H1 (cell line): ENCODE measurements around the gene TMTC2. TPM values are rescaled to one million over a fixed set of nuclear protein-coding genes. Genes with fewer than 3 reads are reported as not detected.

ENCODE experiments used
- BCL11A ChIP-seq, 2 experiments: IDR thresholded peaks; one replicate each; pipeline ENCODE4 v1.6.1; 2011; ENCODE audit warnings: low read depth in 2 of 2, low read length in 2 of 2, mild to moderate bottlenecking in 2 of 2
- CBX8 ChIP-seq: fragments of 300-800, 300-1000 bp; sonication (generic); IDR thresholded peaks from 2 replicates; pipeline ENCODE4 v1.7.1; 2016; ENCODE audit warnings: low read depth, low read length, borderline replicate concordance
- CREB1 ChIP-seq: IDR thresholded peaks from 2 replicates; pipeline ENCODE4 v1.6.1; 2012; ENCODE audit warnings: inconsistent platforms
- KDM5A ChIP-seq: fragments of 200-600 bp; IDR thresholded peaks from 2 replicates; pipeline ENCODE4 v1.7.1; 2012; ENCODE audit warnings: mild to moderate bottlenecking, low read length, inconsistent platforms, mixed read lengths
- PHF8 ChIP-seq: fragments of 200-600 bp; sonication (generic); conservative IDR thresholded peaks from 2 replicates; pipeline ENCODE4 v1.7.1; 2012; ENCODE audit warnings: low read depth, mild to moderate bottlenecking, inconsistent platforms, low read length, moderate library complexity
- SRF ChIP-seq: IDR thresholded peaks from 2 replicates; pipeline ENCODE4 v1.6.1; 2011; ENCODE audit warnings: mild to moderate bottlenecking, low read depth, low read length, moderate library complexity
- polyA plus RNA-seq, 7 experiments: library from polyadenylated mRNA; depleted of rRNA in 3 of 7; stranded (reverse) in 5 of 7; unstranded in 2 of 7; fragments of >200 nt in 5 of 7; fragments of 200-250 nt in 2 of 7; gene quantifications; 1 replicate in 5 of 7; 2 replicates in 1 of 7; 4 replicates in 1 of 7; pipeline versions ENCODE4 v1.2.1 to v1.2.3, GENCODE V29; 2011 to 2013; ENCODE audit warnings: missing spikeins in 2 of 7, mixed read lengths in 2 of 7
- total RNA-seq: library from RNA; stranded (reverse); fragmentation: NEBNext Ultra II Directional; extraction: Animal tissue kit (Norgen Biotek cat#: 25700); gene quantifications from 2 replicates; pipeline ENCODE4 v1.2.1, GENCODE V29; 2021
- TF ChIP-seq, protein P1 (sequence below): fragments of 300-600 bp; sonication (generic); IDR thresholded peaks from 2 replicates; pipeline ENCODE4 v1.7.1; 2012; ENCODE audit warnings: low read length, moderate library complexity, mild to moderate bottlenecking, inconsistent platforms; ENCODE audit not compliant: insufficient replicate concordance

Gene TMTC2
- total and polyA plus RNA-seq, 2 of the 8 experiments (the other 6 are each of a cell fraction or from before 2014, with no cell fraction given) = 2.3 to 3.9 TPM

- TF ChIP-seq, protein P1, sequence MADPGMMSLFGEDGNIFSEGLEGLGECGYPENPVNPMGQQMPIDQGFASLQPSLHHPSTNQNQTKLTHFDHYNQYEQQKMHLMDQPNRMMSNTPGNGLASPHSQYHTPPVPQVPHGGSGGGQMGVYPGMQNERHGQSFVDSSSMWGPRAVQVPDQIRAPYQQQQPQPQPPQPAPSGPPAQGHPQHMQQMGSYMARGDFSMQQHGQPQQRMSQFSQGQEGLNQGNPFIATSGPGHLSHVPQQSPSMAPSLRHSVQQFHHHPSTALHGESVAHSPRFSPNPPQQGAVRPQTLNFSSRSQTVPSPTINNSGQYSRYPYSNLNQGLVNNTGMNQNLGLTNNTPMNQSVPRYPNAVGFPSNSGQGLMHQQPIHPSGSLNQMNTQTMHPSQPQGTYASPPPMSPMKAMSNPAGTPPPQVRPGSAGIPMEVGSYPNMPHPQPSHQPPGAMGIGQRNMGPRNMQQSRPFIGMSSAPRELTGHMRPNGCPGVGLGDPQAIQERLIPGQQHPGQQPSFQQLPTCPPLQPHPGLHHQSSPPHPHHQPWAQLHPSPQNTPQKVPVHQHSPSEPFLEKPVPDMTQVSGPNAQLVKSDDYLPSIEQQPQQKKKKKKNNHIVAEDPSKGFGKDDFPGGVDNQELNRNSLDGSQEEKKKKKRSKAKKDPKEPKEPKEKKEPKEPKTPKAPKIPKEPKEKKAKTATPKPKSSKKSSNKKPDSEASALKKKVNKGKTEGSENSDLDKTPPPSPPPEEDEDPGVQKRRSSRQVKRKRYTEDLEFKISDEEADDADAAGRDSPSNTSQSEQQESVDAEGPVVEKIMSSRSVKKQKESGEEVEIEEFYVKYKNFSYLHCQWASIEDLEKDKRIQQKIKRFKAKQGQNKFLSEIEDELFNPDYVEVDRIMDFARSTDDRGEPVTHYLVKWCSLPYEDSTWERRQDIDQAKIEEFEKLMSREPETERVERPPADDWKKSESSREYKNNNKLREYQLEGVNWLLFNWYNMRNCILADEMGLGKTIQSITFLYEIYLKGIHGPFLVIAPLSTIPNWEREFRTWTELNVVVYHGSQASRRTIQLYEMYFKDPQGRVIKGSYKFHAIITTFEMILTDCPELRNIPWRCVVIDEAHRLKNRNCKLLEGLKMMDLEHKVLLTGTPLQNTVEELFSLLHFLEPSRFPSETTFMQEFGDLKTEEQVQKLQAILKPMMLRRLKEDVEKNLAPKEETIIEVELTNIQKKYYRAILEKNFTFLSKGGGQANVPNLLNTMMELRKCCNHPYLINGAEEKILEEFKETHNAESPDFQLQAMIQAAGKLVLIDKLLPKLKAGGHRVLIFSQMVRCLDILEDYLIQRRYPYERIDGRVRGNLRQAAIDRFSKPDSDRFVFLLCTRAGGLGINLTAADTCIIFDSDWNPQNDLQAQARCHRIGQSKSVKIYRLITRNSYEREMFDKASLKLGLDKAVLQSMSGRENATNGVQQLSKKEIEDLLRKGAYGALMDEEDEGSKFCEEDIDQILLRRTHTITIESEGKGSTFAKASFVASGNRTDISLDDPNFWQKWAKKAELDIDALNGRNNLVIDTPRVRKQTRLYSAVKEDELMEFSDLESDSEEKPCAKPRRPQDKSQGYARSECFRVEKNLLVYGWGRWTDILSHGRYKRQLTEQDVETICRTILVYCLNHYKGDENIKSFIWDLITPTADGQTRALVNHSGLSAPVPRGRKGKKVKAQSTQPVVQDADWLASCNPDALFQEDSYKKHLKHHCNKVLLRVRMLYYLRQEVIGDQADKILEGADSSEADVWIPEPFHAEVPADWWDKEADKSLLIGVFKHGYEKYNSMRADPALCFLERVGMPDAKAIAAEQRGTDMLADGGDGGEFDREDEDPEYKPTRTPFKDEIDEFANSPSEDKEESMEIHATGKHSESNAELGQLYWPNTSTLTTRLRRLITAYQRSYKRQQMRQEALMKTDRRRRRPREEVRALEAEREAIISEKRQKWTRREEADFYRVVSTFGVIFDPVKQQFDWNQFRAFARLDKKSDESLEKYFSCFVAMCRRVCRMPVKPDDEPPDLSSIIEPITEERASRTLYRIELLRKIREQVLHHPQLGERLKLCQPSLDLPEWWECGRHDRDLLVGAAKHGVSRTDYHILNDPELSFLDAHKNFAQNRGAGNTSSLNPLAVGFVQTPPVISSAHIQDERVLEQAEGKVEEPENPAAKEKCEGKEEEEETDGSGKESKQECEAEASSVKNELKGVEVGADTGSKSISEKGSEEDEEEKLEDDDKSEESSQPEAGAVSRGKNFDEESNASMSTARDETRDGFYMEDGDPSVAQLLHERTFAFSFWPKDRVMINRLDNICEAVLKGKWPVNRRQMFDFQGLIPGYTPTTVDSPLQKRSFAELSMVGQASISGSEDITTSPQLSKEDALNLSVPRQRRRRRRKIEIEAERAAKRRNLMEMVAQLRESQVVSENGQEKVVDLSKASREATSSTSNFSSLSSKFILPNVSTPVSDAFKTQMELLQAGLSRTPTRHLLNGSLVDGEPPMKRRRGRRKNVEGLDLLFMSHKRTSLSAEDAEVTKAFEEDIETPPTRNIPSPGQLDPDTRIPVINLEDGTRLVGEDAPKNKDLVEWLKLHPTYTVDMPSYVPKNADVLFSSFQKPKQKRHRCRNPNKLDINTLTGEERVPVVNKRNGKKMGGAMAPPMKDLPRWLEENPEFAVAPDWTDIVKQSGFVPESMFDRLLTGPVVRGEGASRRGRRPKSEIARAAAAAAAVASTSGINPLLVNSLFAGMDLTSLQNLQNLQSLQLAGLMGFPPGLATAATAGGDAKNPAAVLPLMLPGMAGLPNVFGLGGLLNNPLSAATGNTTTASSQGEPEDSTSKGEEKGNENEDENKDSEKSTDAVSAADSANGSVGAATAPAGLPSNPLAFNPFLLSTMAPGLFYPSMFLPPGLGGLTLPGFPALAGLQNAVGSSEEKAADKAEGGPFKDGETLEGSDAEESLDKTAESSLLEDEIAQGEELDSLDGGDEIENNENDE = no peak
- no peak for TF ChIP-seq CBX8
- no peak for TF ChIP-seq BCL11A (IDR thresholded peaks at IDR 0.05; ENCODE audit: low read depth in 2 of 2, low read length in 2 of 2)
- TF ChIP-seq PHF8 = no peak
- no peak for TF ChIP-seq CREB1
- TF ChIP-seq SRF = no peak
- no peak for TF ChIP-seq KDM5A
- TF ChIP-seq, all 59 proteins: peak for 0
These were observed 165.8 kb downstream of the TMTC2 start (continued) for GRCh38 chr12:82852529-82852928.
